OCI-LY1 (cell line): ENCODE data around the gene IRF2BP2.

Source experiments
- H2AFZ ChIP-seq: fragments of 200-600 bp; sonication (generic), shearing (Covaris generic); 2 replicates; pipeline ENCODE4 v1.6.0; 2014; ENCODE audit warnings: antibody characterized with exemption, mild to moderate bottlenecking, low read length
- H3F3A ChIP-seq: fragments of 200-600 bp; sonication (generic), shearing (Covaris generic); 2 replicates; pipeline ENCODE4 v1.6.0; 2014; ENCODE audit warnings: mild to moderate bottlenecking, antibody characterized with exemption, low read length, moderate library complexity; ENCODE audit not compliant: insufficient read depth
- H3K27ac ChIP-seq: fragments of 200-600 bp; sonication (generic); 2 replicates; pipeline ENCODE4 v1.5.1; 2014; ENCODE audit warnings: low read length, mixed run types, mild to moderate bottlenecking, low read depth; ENCODE audit not compliant: poor library complexity, severe bottlenecking
- H3K27me3 ChIP-seq: fragments of 200-600 bp; sonication (generic); 2 replicates; pipeline ENCODE4 v1.6.0; 2014; ENCODE audit warnings: antibody characterized with exemption, mild to moderate bottlenecking, low read length, moderate library complexity; ENCODE audit not compliant: insufficient read depth
- H3K36me3 ChIP-seq: fragments of 200-600 bp; sonication (generic); 2 replicates; pipeline ENCODE4 v1.6.1; 2014; ENCODE audit warnings: mild to moderate bottlenecking, antibody characterized with exemption, low read length, moderate library complexity, mixed read lengths; ENCODE audit not compliant: insufficient read depth
- H3K4me1 ChIP-seq: fragments of 200-600 bp; sonication (generic); 2 replicates; pipeline ENCODE4 v1.5.1; 2014; ENCODE audit warnings: mild to moderate bottlenecking, low read length, moderate library complexity; ENCODE audit not compliant: insufficient read depth, severe bottlenecking
- H3K4me2 ChIP-seq: fragments of 200-600 bp; sonication (generic), shearing (Covaris generic); 2 replicates; pipeline ENCODE4 v1.6.1; 2014; ENCODE audit warnings: low read length
- H3K4me3 ChIP-seq: fragments of 200-600 bp; sonication (generic); 2 replicates; pipeline ENCODE4 v1.5.1; 2014; ENCODE audit warnings: low read length, low read depth, mild to moderate bottlenecking, mixed read lengths; ENCODE audit not compliant: poor library complexity, severe bottlenecking
- H3K79me2 ChIP-seq: fragments of 200-600 bp; shearing (Covaris generic); 2 replicates; pipeline ENCODE4 v1.6.1; 2016; ENCODE audit warnings: mixed run types, low read length, mixed read lengths; ENCODE audit not compliant: insufficient read depth
- H3K9ac ChIP-seq: fragments of 200-600 bp; sonication (generic), shearing (Covaris generic); 2 replicates; pipeline ENCODE4 v1.6.1; 2014; ENCODE audit warnings: mild to moderate bottlenecking, low read length, mixed read lengths
- H3K9me2 ChIP-seq: fragments of 200-600 bp; sonication (generic), shearing (Covaris generic); 2 replicates; pipeline ENCODE4 v1.6.1; 2014; ENCODE audit warnings: low read depth, mild to moderate bottlenecking, low read length, mixed read lengths
- H3K9me3 ChIP-seq: fragments of 200-600 bp; shearing (Covaris generic); 2 replicates; pipeline ENCODE4 v1.6.1; 2014; ENCODE audit warnings: low read length, mixed read lengths
- H4K20me1 ChIP-seq: fragments of 200-600 bp; sonication (generic), shearing (Covaris generic); 2 replicates; pipeline ENCODE4 v1.6.0; 2016; ENCODE audit warnings: mild to moderate bottlenecking, low read length; ENCODE audit not compliant: insufficient read depth
- CTCF ChIP-seq: fragments of 200-600 bp; sonication (generic), shearing (Covaris generic); IDR thresholded peaks from 2 replicates; pipeline ENCODE4 v1.5.1; 2017; ENCODE audit warnings: mild to moderate bottlenecking, antibody characterized with exemption, low read length, moderate library complexity, mixed read lengths
- EZH2 ChIP-seq: fragments of 200-600 bp; sonication (generic), shearing (Covaris generic); IDR thresholded peaks from 2 replicates; pipeline ENCODE4 v1.8.0; 2017; ENCODE audit warnings: borderline replicate concordance, mixed run types, mild to moderate bottlenecking, antibody characterized with exemption, low read length, moderate library complexity, mixed read lengths

The IRF2BP2 gene

DNA sequence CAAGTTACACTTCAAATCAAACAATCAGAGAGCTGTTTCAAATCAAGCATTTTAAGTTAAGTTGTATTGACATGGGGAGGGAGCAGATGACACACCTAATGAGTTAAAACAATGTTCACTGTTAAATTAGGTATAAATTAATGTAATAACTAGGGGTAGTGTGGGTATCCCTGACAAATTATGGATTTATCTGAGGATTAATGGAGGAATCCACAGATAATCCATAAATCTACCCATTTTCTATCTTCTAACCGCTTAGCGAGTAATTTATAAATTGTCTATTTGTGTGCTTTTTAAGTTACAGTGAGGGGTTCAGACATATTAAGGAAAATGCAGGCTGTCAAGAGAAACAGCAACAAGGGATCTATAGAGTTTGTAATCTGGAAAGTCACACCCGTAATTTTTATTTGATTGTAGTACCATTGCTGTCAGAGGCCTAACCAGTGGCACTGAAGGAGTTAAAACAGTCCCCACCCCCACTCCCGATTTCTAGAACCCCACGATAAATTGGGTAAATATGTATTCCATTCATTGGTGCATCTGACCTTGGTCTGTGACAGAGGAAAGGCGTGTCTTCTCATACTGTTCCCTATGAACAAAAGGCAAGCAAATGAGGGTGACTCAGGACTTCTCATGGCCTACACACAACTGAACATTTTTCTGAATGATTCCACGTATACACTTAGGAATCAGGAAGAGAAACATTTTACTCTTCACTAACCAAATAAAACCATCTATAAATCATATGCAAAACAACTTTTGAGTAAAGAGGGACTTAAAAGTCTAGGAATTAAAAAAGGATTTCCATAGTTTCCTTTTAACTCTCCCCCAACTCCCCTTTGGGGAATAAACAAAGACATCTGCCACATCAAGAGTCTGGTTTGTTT lies 7.4 kb downstream of the IRF2BP2 start:
- H3K27me3 ChIP-seq, result no peaks in the 10 kb centered on the region
- peak overlapping the region; percentile 85 for H3K27ac ChIP-seq
- H2AFZ ChIP-seq, result no peak overlapping the region
- peak overlapping the region; percentile 19 for H3K4me3 ChIP-seq
- peak overlapping the region; percentile 79 for H3K4me2 ChIP-seq
- no peak overlapping the region for H3K9ac ChIP-seq
- peaks cover 26% of the 10 kb centered on the region for H3F3A ChIP-seq
- H3K9me2 ChIP-seq, result no peaks in the 10 kb centered on the region
- H3K79me2 ChIP-seq, result peaks cover 42% of the 10 kb centered on the region
- H3K9me3 ChIP-seq, result no peaks in the 10 kb centered on the region
- peaks cover 91% of the 10 kb centered on the region for H3K4me1 ChIP-seq
- no peaks in the 10 kb centered on the region for H4K20me1 ChIP-seq
- no peak for TF ChIP-seq CTCF
- TF ChIP-seq EZH2, result no peak
- H3K36me3 ChIP-seq, result peaks cover 30% of the 10 kb centered on the region

GRCh38 chr1:234601301-234602017 lies 8.5 kb downstream of the IRF2BP2 start:
- 0 out of 2 replicates have a peak, but pooled peaks cover 3% of the 10 kb centered on the region for H3K9me3 ChIP-seq
- peaks cover 19% of the 10 kb centered on the region for H3K36me3 ChIP-seq
- H3K79me2 ChIP-seq, result peaks cover 31% of the 10 kb centered on the region
- peaks cover 26% of the 10 kb centered on the region for H3F3A ChIP-seq
- peak overlapping the region; percentile 79 for H3K4me2 ChIP-seq
- H3K27ac ChIP-seq, result peak overlapping the region; percentile 85
- H3K9me2 ChIP-seq, result no peaks in the 10 kb centered on the region
- H3K4me1 ChIP-seq, result peaks cover 80% of the 10 kb centered on the region
- TF ChIP-seq CTCF (no peak), EZH2 (no peak)
- H3K27me3 ChIP-seq, result no peaks in the 10 kb centered on the region
- peak overlapping the region; percentile 10; the same call in 1 of the 2 replicates for H3K9ac ChIP-seq
- no peak overlapping the region for H2AFZ ChIP-seq
- peak overlapping the region; percentile 7 for H3K4me3 ChIP-seq
- H4K20me1 ChIP-seq, result no peaks in the 10 kb centered on the region

DNA sequence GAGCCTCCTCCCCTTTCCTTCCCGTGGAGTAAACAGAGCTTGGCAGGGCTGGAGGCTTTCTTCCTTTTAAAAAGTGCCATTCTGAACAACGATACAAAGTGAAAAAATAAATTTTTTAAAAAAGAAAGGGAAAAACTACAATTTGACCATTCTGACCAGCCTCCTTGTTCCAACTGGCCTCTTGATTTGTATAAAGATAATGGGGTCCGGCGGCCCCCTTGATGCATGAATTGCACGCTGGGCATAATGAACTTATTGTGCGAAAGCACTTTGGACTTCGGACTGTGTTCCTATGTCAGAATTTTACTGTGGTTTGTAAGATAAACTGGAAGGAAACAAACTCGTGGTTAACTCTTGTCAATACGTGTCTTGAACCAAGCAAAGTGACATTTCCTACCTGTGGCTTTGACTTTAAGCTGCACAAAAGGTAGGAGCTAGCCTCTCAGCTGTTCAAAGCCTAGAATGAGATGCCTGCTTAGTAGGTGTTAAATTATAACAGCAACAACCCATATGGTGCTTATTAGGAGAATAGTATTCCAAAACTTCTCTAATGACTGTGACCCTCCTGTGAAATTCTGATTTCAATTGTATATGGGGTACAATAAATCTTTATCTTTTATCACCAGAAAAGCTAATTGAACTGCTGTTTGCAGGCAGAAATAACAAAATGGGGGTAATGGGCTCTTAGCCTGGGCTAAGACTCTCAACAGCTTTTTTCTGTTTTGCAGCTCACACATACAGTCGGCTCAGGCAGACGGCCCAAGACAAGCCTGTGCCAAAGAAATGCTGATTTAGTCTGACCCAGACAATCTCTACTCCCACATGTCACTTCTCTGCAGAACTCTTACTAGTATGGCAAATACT lies 9.3 kb downstream of the IRF2BP2 start:
- peak overlapping the region; percentile 85 for H3K27ac ChIP-seq
- H3K4me2 ChIP-seq, result peak overlapping the region; percentile 79
- H3K27me3 ChIP-seq, result no peaks in the 10 kb centered on the region
- TF ChIP-seq CTCF, result no peak
- no peak for TF ChIP-seq EZH2
- H3K9me2 ChIP-seq, result no peaks in the 10 kb centered on the region
- H3K9me3 ChIP-seq, result 0 out of 2 replicates have a peak, but pooled peaks cover 3% of the 10 kb centered on the region
- peaks cover 72% of the 10 kb centered on the region for H3K4me1 ChIP-seq
- H3F3A ChIP-seq, result peaks cover 26% of the 10 kb centered on the region
- H2AFZ ChIP-seq, result no peak overlapping the region
- H3K36me3 ChIP-seq, result peaks cover 11% of the 10 kb centered on the region; the same call in 1 of the 2 replicates
- H4K20me1 ChIP-seq, result no peaks in the 10 kb centered on the region
- H3K79me2 ChIP-seq, result peaks cover 23% of the 10 kb centered on the region
- peak overlapping the region; percentile 62 for H3K4me3 ChIP-seq
- H3K9ac ChIP-seq, result peak overlapping the region; percentile 28
